ENCODE data around the gene GPX6. TPM values are rescaled to one million over a fixed set of nuclear protein-coding genes. Genes with fewer than 3 reads are reported as not detected.

The GPX6 gene
- polyA plus RNA-seq, 3 donors, result not detected

DNA sequence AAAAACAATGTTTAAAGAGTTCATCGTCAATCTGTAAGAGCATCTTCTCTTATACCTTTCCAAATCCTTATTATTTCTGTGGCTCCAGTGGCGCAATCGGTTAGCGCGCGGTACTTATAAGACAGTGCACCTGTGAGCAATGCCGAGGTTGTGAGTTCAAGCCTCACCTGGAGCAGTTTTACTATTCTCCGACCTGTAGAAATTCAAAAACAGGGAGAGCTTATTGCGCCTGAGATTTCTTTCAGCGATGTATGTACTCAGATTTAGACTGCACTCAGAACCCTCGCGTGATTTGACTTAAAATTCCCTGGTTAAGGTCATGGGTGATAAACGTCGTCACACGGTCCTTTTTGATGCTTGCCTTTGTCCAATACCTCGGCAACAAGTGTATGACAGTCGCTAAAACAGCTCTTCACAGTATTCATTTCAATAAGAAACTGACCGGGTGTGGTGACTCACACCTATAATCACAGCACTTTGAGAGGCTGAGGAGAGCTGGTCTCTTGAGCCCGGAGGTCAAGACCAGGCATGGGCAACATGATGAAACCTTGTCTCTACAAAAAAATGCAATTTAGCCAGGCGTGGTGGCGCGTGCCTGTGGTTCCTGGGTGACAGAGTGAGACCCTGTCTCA is 22.0 kb upstream of the GPX6 start:
- H3K27me3 ChIP-seq (ENCODE audit: control insufficient read depth in 2 of 2, insufficient read depth in 2 of 2, low read length in 2 of 2), result peaks cover 27 to 50% of the 10 kb centered on the region in 2 donors
- no peaks in the 10 kb centered on the region for H3K79me2 ChIP-seq (ENCODE audit: insufficient read depth, low read length)
- H3K27ac ChIP-seq (ENCODE audit: low read depth in 1 of 2, low read length in 2 of 2), result no peak overlapping the region
- peaks cover under 1% of the 10 kb centered on the region for H3K4me1 Mint-ChIP-seq
- H3K4me1 ChIP-seq (ENCODE audit: control insufficient read depth in 1 of 2, insufficient read depth in 2 of 2, low read length in 2 of 2), result peaks cover 0 to under 1% of the 10 kb centered on the region in 2 donors
- no peak overlapping the region for H3K4me2 ChIP-seq (replicated peaks; ENCODE audit: extremely low read depth, low read length, poor library complexity, severe bottlenecking)
- peak overlapping the region in 1 of 2 donors; percentile 54 for H3K4me3 Mint-ChIP-seq
- DNase-seq, result no peak
- H3K27me3 Mint-ChIP-seq (ENCODE audit: low read depth in 3 of 3), result peaks cover 40 to 60% (median 44%) of the 10 kb centered on the region in 3 donors
- 38% methylated on average over 19 of the region's 22 CpGs for WGBS (ENCODE audit: insufficient coverage)
- H4K20me1 ChIP-seq (ENCODE audit: insufficient read depth, low read length), result no peaks in the 10 kb centered on the region
- no peaks in the 10 kb centered on the region for H3K36me3 ChIP-seq (replicated peaks in 1 of 2; ENCODE audit: control insufficient read depth in 1 of 2, insufficient read depth in 2 of 2, low read length in 2 of 2)
- peaks cover 0 to 30% (median 19%) of the 10 kb centered on the region in 7 donors for H3K9me3 Mint-ChIP-seq
- intact Hi-C loops (cut with micrococcal nuclease), result no loop called here
- no peak overlapping the region for H3K4me3 ChIP-seq (replicated peaks in 1 of 3; ENCODE audit: low read depth in 2 of 3, low read length in 3 of 3)
- TF ChIP-seq, protein P1, sequence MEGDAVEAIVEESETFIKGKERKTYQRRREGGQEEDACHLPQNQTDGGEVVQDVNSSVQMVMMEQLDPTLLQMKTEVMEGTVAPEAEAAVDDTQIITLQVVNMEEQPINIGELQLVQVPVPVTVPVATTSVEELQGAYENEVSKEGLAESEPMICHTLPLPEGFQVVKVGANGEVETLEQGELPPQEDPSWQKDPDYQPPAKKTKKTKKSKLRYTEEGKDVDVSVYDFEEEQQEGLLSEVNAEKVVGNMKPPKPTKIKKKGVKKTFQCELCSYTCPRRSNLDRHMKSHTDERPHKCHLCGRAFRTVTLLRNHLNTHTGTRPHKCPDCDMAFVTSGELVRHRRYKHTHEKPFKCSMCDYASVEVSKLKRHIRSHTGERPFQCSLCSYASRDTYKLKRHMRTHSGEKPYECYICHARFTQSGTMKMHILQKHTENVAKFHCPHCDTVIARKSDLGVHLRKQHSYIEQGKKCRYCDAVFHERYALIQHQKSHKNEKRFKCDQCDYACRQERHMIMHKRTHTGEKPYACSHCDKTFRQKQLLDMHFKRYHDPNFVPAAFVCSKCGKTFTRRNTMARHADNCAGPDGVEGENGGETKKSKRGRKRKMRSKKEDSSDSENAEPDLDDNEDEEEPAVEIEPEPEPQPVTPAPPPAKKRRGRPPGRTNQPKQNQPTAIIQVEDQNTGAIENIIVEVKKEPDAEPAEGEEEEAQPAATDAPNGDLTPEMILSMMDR (IDR thresholded peaks at IDR 0.05), result no peak
- H2AFZ ChIP-seq (ENCODE audit: insufficient read depth, low read depth, low read length, poor library complexity, severe bottlenecking), result peak overlapping the region; percentile 11
- no peak overlapping the region for H3K9ac ChIP-seq (ENCODE audit: insufficient read depth, low read length, poor library complexity, severe bottlenecking)
- no peak overlapping the region for H3K27ac Mint-ChIP-seq
- peaks cover 2 to 13% of the 10 kb centered on the region in 2 donors for H3K9me3 ChIP-seq (replicated peaks in 1 of 2; ENCODE audit: control insufficient read depth in 1 of 2, insufficient read depth in 1 of 2, low read length in 2 of 2)
- no peaks in the 10 kb centered on the region for H3K36me3 Mint-ChIP-seq

DNA sequence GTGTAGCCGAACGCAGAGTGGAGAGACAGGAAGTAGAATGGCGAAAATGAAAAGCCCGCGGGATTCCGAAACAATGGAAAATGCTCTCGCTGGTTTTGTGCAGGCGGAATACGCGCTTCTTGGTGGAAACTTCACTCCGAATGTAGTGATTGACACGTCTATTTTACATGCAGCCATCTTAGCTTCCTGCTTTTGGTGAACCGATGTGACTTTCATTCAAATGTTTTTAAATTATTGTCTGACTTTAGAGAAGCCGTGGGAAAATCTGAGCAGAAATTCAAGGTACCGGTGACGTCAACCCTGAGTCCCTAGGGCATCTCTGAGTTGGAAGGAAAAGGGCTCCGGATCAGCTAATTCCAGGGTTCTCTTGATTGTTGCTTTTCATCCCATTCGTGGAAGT is 21.5 kb upstream of the GPX6 start:
- Histone ChIP-seq H3K4me3 (replicated peaks in 1 of 3; ENCODE audit: low read depth in 2 of 3, low read length in 3 of 3) (no peak overlapping the region), H4K20me1 (ENCODE audit: insufficient read depth, low read length) (no peaks in the 10 kb centered on the region), H3K9me3 (replicated peaks in 1 of 2; ENCODE audit: control insufficient read depth in 1 of 2, insufficient read depth in 1 of 2, low read length in 2 of 2) (peaks cover 0 to 13% of the 10 kb centered on the region in 2 donors), H3K4me2 (replicated peaks; ENCODE audit: extremely low read depth, low read length, poor library complexity, severe bottlenecking) (no peak overlapping the region), H3K79me2 (ENCODE audit: insufficient read depth, low read length) (no peaks in the 10 kb centered on the region), H3K27ac (ENCODE audit: low read depth in 1 of 2, low read length in 2 of 2) (no peak overlapping the region), H3K27me3 (ENCODE audit: control insufficient read depth in 2 of 2, insufficient read depth in 2 of 2, low read length in 2 of 2) (peaks cover 27 to 44% of the 10 kb centered on the region in 2 donors), H3K36me3 (replicated peaks in 1 of 2; ENCODE audit: control insufficient read depth in 1 of 2, insufficient read depth in 2 of 2, low read length in 2 of 2) (no peaks in the 10 kb centered on the region), H2AFZ (ENCODE audit: insufficient read depth, low read depth, low read length, poor library complexity, severe bottlenecking) (peak overlapping the region; percentile 11), H3K9ac (ENCODE audit: insufficient read depth, low read length, poor library complexity, severe bottlenecking) (no peak overlapping the region), H3K4me1 (ENCODE audit: control insufficient read depth in 1 of 2, insufficient read depth in 2 of 2, low read length in 2 of 2) (no peaks in the 10 kb centered on the region)
- peak overlapping the region in 1 of 2 donors; percentile 74 for H3K4me3 Mint-ChIP-seq
- H3K9me3 Mint-ChIP-seq, result peaks cover 0 to 24% (median 14%) of the 10 kb centered on the region in 7 donors
- WGBS (ENCODE audit: insufficient coverage), result 3% methylated on average over 15 of the region's 18 CpGs
- H3K27ac Mint-ChIP-seq, result no peak overlapping the region
- peaks cover 36 to 54% (median 38%) of the 10 kb centered on the region in 3 donors for H3K27me3 Mint-ChIP-seq (ENCODE audit: low read depth in 3 of 3)
- intact Hi-C loops (cut with micrococcal nuclease), result no loop called here
- H3K36me3 Mint-ChIP-seq, result no peaks in the 10 kb centered on the region
- H3K4me1 Mint-ChIP-seq, result no peaks in the 10 kb centered on the region
- TF ChIP-seq, protein P1 (IDR thresholded peaks at IDR 0.05), result no peak
- no peak for DNase-seq

Data from CD14-positive monocyte (primary cell).